GM12865 (cell line): ENCODE measurements around the gene MARVELD1.
"Not testable (repeated sequence)": the region's sequence is repeated elsewhere in the genome, so short reads cannot be mapped to it uniquely, and the experiment has no call there.

ENCODE experiments used
- DNase-seq: peaks from one replicate; pipeline ENCODE4 v3.0.0; 2010; ENCODE audit warnings: low read depth
- H3K4me3 ChIP-seq: 2 replicates; pipeline ENCODE4 v1.5.1; 2011; ENCODE audit warnings: mild to moderate bottlenecking, low read depth, low read length, control low read depth
- TF ChIP-seq, protein P1 (sequence below): IDR thresholded peaks from 2 replicates; pipeline ENCODE4 v1.5.1; 2011; ENCODE audit warnings: low read length, control low read depth, low read depth, inconsistent platforms; ENCODE audit not compliant: insufficient read depth; ENCODE audit errors: missing control alignments

MARVELD1 gene

DNA sequence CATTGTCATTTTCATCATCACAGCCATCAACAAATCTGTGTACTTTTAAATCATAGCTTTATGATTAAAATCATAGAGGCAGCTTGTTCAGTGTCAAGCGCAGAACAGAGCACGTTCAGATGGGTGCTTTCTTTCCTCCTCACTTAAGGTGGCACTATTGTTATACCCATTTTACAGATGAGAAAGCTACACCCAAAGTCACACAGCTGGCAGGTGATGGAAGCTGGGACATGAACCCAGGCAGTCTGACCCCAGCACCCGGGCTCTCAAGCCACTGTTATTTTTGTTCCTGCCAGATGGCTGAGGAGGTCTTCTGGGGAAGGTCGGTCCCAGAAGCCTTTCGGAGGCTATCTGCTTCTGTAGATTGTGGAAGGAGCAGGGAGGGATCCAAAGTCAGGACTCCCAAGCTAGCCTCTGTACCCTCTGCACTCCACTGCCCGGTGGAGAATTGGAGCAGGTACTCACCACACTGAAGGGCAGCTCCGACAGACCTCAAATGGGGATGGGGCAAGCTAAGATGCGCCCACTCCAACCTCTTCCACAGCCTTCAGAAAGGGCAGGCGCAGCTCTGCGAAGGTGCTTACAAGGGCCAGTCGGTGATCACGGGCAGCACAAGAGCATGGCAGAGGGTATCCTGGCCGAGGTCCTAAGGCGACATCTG, 27.1 kb upstream of the MARVELD1 start:
- TF ChIP-seq, protein P1, sequence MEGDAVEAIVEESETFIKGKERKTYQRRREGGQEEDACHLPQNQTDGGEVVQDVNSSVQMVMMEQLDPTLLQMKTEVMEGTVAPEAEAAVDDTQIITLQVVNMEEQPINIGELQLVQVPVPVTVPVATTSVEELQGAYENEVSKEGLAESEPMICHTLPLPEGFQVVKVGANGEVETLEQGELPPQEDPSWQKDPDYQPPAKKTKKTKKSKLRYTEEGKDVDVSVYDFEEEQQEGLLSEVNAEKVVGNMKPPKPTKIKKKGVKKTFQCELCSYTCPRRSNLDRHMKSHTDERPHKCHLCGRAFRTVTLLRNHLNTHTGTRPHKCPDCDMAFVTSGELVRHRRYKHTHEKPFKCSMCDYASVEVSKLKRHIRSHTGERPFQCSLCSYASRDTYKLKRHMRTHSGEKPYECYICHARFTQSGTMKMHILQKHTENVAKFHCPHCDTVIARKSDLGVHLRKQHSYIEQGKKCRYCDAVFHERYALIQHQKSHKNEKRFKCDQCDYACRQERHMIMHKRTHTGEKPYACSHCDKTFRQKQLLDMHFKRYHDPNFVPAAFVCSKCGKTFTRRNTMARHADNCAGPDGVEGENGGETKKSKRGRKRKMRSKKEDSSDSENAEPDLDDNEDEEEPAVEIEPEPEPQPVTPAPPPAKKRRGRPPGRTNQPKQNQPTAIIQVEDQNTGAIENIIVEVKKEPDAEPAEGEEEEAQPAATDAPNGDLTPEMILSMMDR, result no peak
- H3K4me3 ChIP-seq, result peak overlapping the region; percentile 48
- peak; percentile 26 for DNase-seq

DNA sequence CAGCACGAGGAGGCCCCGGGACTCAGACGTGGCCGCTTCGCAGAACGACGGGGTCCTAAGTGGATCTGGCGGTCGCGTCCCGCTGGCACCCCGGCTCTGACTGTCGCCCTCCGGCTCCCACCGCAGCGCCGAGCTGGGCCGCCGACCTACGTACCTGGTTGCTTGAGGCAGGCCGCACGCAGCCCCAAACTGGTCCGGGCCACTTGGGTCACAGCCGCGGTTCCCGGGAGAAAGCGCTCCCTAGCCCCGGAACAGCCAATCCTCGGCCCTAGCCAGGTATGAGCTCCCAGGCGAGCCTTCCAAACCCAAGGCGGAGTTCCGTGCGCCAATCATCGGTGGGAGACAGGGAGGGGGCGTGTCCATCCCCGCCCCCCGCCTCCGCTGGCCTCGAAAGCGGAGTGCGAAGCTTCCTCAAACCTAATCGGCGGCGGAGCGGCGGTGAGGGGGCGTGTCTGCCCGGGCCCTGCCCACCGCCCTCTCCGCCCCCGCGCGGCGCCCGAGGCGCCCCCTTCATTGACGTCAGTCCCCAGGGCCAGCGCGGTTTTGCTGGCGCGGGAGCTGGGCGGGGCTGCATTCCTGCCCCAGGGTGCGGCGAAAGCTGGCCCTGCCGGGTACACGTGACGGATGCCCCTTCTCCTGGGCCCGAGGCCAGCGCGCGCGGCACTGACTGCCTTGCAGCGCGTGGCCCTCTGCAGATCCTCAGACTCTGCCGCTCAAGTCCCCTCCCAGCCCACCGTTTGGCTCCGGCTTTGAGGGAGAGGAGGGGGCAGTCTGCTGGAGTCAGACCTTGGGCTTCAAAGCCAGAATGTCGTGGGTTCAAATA, 26.4 kb upstream of the MARVELD1 start, which contains the start of gene AVPI1:
Gene AVPI1, minus strand, starts transcription at position 280 of the 823 bp plus-strand sequence. CDS start 7,336 bp downstream, outside the sequence.
- DNase-seq, result peak; percentile 96
- peak within 1 kb of the TSS; percentile 48 for H3K4me3 ChIP-seq
- TF ChIP-seq, protein P1, result no peak

DNA sequence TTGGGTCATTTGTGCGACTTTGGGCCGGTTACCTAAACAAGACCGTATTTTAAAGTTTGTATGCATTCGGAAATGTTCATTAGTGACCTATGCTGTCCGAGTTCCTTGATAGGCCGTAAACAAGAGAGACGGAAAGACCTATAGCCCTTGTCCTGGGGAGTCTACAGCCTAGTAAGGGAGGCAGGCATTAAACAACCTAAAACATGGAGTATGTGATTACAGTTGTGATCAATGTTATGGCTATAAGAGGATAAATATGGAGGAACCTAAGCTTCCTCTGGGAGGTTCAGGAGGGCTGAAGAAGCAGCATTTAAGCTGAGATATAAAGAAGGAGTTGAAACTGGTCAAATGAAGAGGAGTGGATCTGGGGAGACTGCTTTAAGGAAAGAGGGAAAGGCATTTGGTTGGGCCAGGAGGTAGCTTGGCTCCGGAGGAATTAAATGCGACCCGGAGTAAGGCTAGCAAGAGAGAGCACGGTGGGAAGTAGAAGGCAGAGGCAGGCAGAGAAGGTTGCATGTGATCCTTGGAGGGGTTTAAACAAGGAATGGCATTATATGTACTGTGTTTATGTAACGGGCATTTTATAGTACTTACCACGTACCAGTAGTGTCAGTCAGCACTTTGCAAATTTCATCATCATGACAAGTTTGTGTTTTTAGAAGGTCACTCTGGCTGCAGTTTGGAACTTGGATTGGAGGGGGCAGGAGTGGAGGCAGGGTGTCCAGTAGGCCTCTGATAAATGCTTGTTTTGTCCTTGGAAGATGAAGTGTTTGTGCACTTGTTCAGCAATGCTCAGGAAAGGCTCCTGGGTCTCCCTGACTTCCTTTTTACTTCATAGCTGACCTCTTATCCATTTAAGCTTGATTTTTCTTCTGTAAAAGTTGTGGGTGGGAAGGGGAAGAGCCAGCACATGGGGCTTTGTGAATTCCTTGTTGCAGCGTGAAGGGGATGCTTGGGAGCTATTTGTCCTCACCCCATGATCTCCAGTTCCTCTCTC, 25.4 kb upstream of the MARVELD1 start:
- H3K4me3 ChIP-seq, result peak overlapping the region; percentile 48
- TF ChIP-seq, protein P1, result no peak
- no peak for DNase-seq

DNA sequence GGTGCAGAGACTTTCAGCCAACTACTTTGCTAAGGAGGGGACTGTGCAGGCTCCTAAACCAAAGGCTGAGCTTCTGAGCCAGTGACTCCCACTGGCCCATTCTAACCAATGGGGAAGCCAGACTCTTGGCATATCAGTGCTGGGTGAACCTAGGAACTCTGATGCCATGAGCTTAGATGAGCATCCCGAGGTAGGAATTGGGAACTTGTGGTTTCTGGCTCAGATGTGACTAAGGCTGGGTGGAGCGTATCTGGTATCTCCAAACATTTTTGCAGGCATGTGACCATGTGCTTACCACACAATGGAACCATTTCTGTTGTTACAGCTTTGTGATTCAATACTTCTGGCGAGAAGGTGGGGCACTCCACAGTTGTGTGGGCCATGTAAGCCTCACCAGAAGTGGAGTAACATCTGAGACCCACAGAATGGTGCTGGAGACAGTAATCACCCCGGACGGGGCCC, 23.9 kb upstream of the MARVELD1 start:
- H3K4me3 ChIP-seq, result no peak overlapping the region
- TF ChIP-seq, protein P1, result no peak
- no peak for DNase-seq

DNA sequence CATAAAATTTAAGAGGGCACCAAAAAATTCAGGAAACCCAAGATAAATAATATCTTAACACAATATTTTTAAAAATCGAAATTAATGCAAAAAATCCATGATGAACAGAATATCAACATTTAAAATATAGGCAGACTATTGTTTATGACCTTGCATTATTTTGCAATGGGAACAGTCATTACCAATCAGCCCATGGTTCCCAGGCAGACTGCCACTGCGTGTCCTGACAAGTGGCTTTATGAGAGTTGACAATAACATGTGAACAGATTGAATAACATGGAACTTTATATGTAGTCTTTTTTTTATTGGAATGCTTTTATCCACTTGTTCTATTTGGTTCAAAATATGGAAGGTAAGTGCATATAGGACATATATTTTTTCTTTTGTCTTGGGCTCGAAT, 23.4 kb upstream of the MARVELD1 start:
- TF ChIP-seq, protein P1, result no peak
- DNase-seq, result no peak
- H3K4me3 ChIP-seq, result no peak overlapping the region

DNA sequence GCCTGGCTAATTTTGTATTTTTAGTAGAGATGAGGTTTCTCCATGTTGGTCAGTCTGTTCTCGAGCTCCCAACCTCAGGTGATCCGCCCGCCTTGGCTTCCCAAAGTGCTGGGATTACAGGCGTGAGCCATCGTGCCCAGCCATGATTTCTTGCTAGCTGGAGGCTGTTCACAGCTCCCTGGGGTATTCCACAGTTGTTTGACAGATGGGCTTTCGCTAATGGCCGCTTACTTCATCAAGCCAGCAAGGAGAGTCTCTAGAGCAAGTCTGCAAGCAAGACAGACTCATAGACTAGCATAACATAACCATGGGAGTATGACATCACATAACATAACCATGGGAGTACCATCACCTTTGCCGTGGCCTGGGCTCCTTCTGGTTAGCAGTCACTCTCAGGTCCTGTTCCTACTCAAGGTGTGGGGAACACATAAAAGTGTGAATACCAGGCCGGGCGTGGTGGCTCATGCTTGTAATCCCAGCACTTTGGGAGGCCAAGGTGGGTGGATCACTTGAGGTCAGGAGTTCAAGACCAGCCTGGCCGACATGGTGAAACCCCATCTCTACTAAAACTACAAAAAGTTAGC, 15.4 kb upstream of the MARVELD1 start:
- DNase-seq, result not testable (repeated sequence)

More for the DNA sequence above, 15.4 kb upstream of the MARVELD1 start:
- not testable (repeated sequence) for H3K4me3 ChIP-seq
